ENCODE data around the gene IP6K3.

The IP6K3 gene

GRCh38 chr6:33759887-33760629, 13.4 kb upstream of the IP6K3 start:
- DNase-seq (ENCODE audit: low read depth in 2 of 2, low spot score in 1 of 2): no peak

GRCh38 chr6:33758815-33759216, 12.1 kb upstream of the IP6K3 start:
- DNase-seq (ENCODE audit: low read depth in 2 of 2, low spot score in 1 of 2): no peak

- no peak for DNase-seq (ENCODE audit: low read depth in 2 of 2, low spot score in 1 of 2)
Observed at GRCh38 chr6:33757906-33758305, 11.2 kb upstream of the IP6K3 start.

- DNase-seq (ENCODE audit: low read depth in 2 of 2, low spot score in 1 of 2): no peak
Observed at GRCh38 chr6:33757113-33757512, 10.4 kb upstream of the IP6K3 start.

- no peak for DNase-seq (ENCODE audit: low read depth in 2 of 2, low spot score in 1 of 2)
Observed at GRCh38 chr6:33756211-33756954, 9.7 kb upstream of the IP6K3 start.

GRCh38 chr6:33755070-33755869, 8.6 kb upstream of the IP6K3 start:
- DNase-seq (ENCODE audit: low read depth in 2 of 2, low spot score in 1 of 2): no peak

GRCh38 chr6:33754222-33754621, 7.5 kb upstream of the IP6K3 start:
- no peak for DNase-seq (ENCODE audit: low read depth in 2 of 2, low spot score in 1 of 2)

GRCh38 chr6:33752646-33753015, 5.9 kb upstream of the IP6K3 start:
- DNase-seq (ENCODE audit: low read depth in 2 of 2, low spot score in 1 of 2): no peak

- DNase-seq (ENCODE audit: low read depth in 2 of 2, low spot score in 1 of 2): no peak
Observed at GRCh38 chr6:33751771-33752645, 5.3 kb upstream of the IP6K3 start.

GRCh38 chr6:33750244-33750991, 3.7 kb upstream of the IP6K3 start:
- no peak for DNase-seq (ENCODE audit: low read depth in 2 of 2, low spot score in 1 of 2)

- DNase-seq (ENCODE audit: low read depth in 2 of 2, low spot score in 1 of 2): no peak
Observed at GRCh38 chr6:33749401-33749800, 2.7 kb upstream of the IP6K3 start.

- no peak for DNase-seq (ENCODE audit: low read depth in 2 of 2, low spot score in 1 of 2)
Observed at GRCh38 chr6:33748841-33749240, 2.1 kb upstream of the IP6K3 start.

GRCh38 chr6:33747823-33748222, 1.1 kb upstream of the IP6K3 start:
- no peak for DNase-seq (ENCODE audit: low read depth in 2 of 2, low spot score in 1 of 2)

GRCh38 chr6:33746036-33746600, 587 bp downstream of the IP6K3 start:
- no peak for DNase-seq (ENCODE audit: low read depth in 2 of 2, low spot score in 1 of 2)

- DNase-seq (ENCODE audit: low read depth in 2 of 2, low spot score in 1 of 2): no peak
Observed at GRCh38 chr6:33745548-33745947, 1.2 kb downstream of the IP6K3 start.

- no peak for DNase-seq (ENCODE audit: low read depth in 2 of 2, low spot score in 1 of 2)
Observed at GRCh38 chr6:33744895-33745546, 1.7 kb downstream of the IP6K3 start.

- peak; percentile 41 to 55 for DNase-seq (ENCODE audit: low read depth in 2 of 2, low spot score in 1 of 2)
Observed at GRCh38 chr6:33744001-33744848, 2.5 kb downstream of the IP6K3 start.

- no peak for DNase-seq (ENCODE audit: low read depth in 2 of 2, low spot score in 1 of 2)
Observed at GRCh38 chr6:33742837-33743236, 3.9 kb downstream of the IP6K3 start.
